K562 (cell line): ENCODE results near the gene DST. TPM values are rescaled to one million over a fixed set of nuclear protein-coding genes. Genes with fewer than 3 reads are reported as not detected.

ENCODE experiments used
- ATAC-seq: fragments of 200-7000 bp; cut with Tn5 transposase; 3 replicates; pipeline ENCODE4 v1.9.1; 2020; ENCODE audit warnings: moderate library complexity
- BruUV-seq: library from RNA; stranded (reverse); fragments of 400-500 nt; replicated peaks from 2 replicates; lab custom pipeline; 2021; lab: Mats Ljungman, UMichigan
- CTCF ChIA-PET: fragments of 300-600 bp; formaldehyde crosslinking; extraction: SDS; loops from one replicate; lab custom pipeline; 2021; ENCODE audit warnings: low intra/inter-chr PET ratio; lab: Yijun Ruan, JAX
- POLR2A ChIA-PET: fragments of 300-600, 350-650 bp; sonication (Branson Sonifier 250); formaldehyde crosslinking; extraction: SDS; loops from one replicate; lab custom pipeline; 2021; ENCODE audit warnings: antibody characterized with exemption, inconsistent platforms; lab: Yijun Ruan, JAX
- DNase-seq, 4 experiments: peaks; one replicate each; pipeline versions ENCODE4 v3.0.0 to v3.0.0-alpha.2; 2011 to 2018; ENCODE audit warnings: low spot score in 3 of 4, mixed read lengths in 3 of 4; ENCODE audit errors: extremely low read depth in 1 of 4
- FAIRE-seq: peaks from 2 replicates; lab custom pipeline; 2011; peaks lifted over from hg19 to GRCh38; lab: Jason Lieb, UNC
- H2AFZ ChIP-seq: 2 replicates; pipeline ENCODE4 v1.6.0; 2011; ENCODE audit warnings: low read depth, low read length, control low read depth, inconsistent platforms
- H3K27ac ChIP-seq: fragments of 200-600 bp; 3 replicates; pipeline ENCODE4 v1.8.0; 2011; ENCODE audit warnings: low read depth, mild to moderate bottlenecking, control low read depth, inconsistent platforms, low read length, moderate library complexity, mixed read lengths; ENCODE audit errors: extremely low read depth
- H3K27me3 ChIP-seq, 2 experiments: fragments of 300-600 bp in 1 of 2; 2 replicates in 1 of 2; 3 replicates in 1 of 2; pipeline versions ENCODE4 v1.6.0 to v1.8.0; 2011; ENCODE audit warnings: inconsistent platforms in 2 of 2, low read length in 2 of 2, mild to moderate bottlenecking in 1 of 2, mixed read lengths in 1 of 2, moderate library complexity in 1 of 2; ENCODE audit not compliant: control insufficient read depth in 2 of 2, insufficient read depth in 2 of 2
- H3K36me3 ChIP-seq: fragments of 300-600 bp; 3 replicates; pipeline ENCODE4 v1.8.0; 2011; ENCODE audit warnings: mild to moderate bottlenecking, low read length, inconsistent platforms; ENCODE audit not compliant: control insufficient read depth, insufficient read depth
- H3K4me1 ChIP-seq, 2 experiments: fragments of 200-600 bp in 1 of 2; replicated peaks in 1 of 2; 2 replicates in 1 of 2; 3 replicates in 1 of 2; pipeline versions ENCODE4 v1.5.1 to v1.8.0; 2011; ENCODE audit warnings: inconsistent platforms in 2 of 2, low read length in 2 of 2, mild to moderate bottlenecking in 1 of 2, mixed read lengths in 1 of 2, moderate library complexity in 1 of 2; ENCODE audit not compliant: control insufficient read depth in 2 of 2, insufficient read depth in 2 of 2
- H3K4me2 ChIP-seq: 2 replicates; pipeline ENCODE4 v1.6.1; 2011; ENCODE audit warnings: low read length, control low read depth, inconsistent platforms, mixed read lengths; ENCODE audit not compliant: insufficient read depth
- H3K4me3 ChIP-seq: fragments of 200-600 bp; sonication (generic), shearing (Covaris generic); 2 replicates; pipeline ENCODE4 v1.5.1; 2016; ENCODE audit warnings: control low read depth, inconsistent platforms
- H3K79me2 ChIP-seq: fragments of 200-600 bp; 3 replicates; pipeline ENCODE4 v1.8.0; 2011; ENCODE audit warnings: low read length, inconsistent platforms; ENCODE audit not compliant: control insufficient read depth, insufficient read depth
- H3K9ac ChIP-seq, 2 experiments: 2 replicates each; pipeline versions ENCODE4 v1.6.0 to v1.6.1; 2011; ENCODE audit warnings: low read depth in 2 of 2, low read length in 2 of 2, control low read depth in 1 of 2, inconsistent platforms in 1 of 2, mild to moderate bottlenecking in 1 of 2, mixed read lengths in 1 of 2; ENCODE audit not compliant: insufficient read depth in 1 of 2
- H3K9me1 ChIP-seq: one replicate; pipeline ENCODE4 v1.6.0; 2011; ENCODE audit warnings: inconsistent platforms, mild to moderate bottlenecking, low read length, moderate library complexity; ENCODE audit not compliant: control insufficient read depth, insufficient read depth
- H3K9me3 ChIP-seq: replicated peaks from 2 replicates; pipeline ENCODE4 v1.5.1; 2011; ENCODE audit warnings: low read depth, low read length, inconsistent platforms; ENCODE audit not compliant: control insufficient read depth, insufficient read depth
- H4K20me1 ChIP-seq: replicated peaks from 2 replicates; pipeline ENCODE4 v1.6.1; 2011; ENCODE audit warnings: low read length, inconsistent platforms, mixed read lengths; ENCODE audit not compliant: control insufficient read depth, insufficient read depth
- ASH1L ChIP-seq: fragments of 450-650 bp; IDR thresholded peaks from 2 replicates; pipeline ENCODE4 v1.6.1; 2018; ENCODE audit warnings: borderline replicate concordance, mild to moderate bottlenecking, low read depth; ENCODE audit not compliant: partially characterized antibody
- HDAC6 ChIP-seq: IDR thresholded peaks from 2 replicates; pipeline ENCODE4 v1.6.1; 2012; ENCODE audit warnings: low read depth, mild to moderate bottlenecking, control low read depth, inconsistent platforms, low read length, moderate library complexity
- HIVEP1 ChIP-seq: fragments of 250-450 bp; sonication (Bioruptor Pico); IDR thresholded peaks from 2 replicates; pipeline ENCODE4 v1.4.0; 2020; ENCODE audit warnings: mild to moderate bottlenecking
- HNRNPLL ChIP-seq: fragments of 200-400 bp; formaldehyde crosslinking; IDR thresholded peaks from 2 replicates; pipeline ENCODE4 v1.6.1; 2017; ENCODE audit warnings: low read length, low read depth, mild to moderate bottlenecking; ENCODE audit not compliant: poor library complexity, severe bottlenecking
- MAFK ChIP-seq: IDR thresholded peaks from 2 replicates; pipeline ENCODE4 v1.6.1; 2011; ENCODE audit warnings: low read length, improper control_type of control experiment
- SMARCA5 ChIP-seq: fragments of 450-650 bp; IDR thresholded peaks from 2 replicates; pipeline ENCODE4 v1.6.1; 2016
- STAT5A ChIP-seq: IDR thresholded peaks from 2 replicates; pipeline ENCODE4 v1.6.1; 2012; ENCODE audit warnings: low read length, inconsistent platforms, borderline replicate concordance
- YBX1 ChIP-seq: fragments of 450-650 bp; IDR thresholded peaks from 2 replicates; pipeline ENCODE4 v1.7.1; 2016; ENCODE audit warnings: mild to moderate bottlenecking
- WGBS: fragments of 100-300 bp; shearing (Covaris generic); methylation state at CpG from one replicate; pipeline ENCODE4 v1.1.6; 2016; ENCODE audit warnings: low coverage, mixed read lengths; ENCODE audit not compliant: insufficient coverage; ENCODE audit errors: missing lambda C conversion rate; 5-methylcytosine and 5-hydroxymethylcytosine counted together
- in situ Hi-C: fragments of 300-500 bp; cut with MboI; formaldehyde crosslinking; loops from 4 replicates; pipeline ENCODE4 v1.15.0; 2018; ENCODE audit warnings: inconsistent platforms, mixed read lengths
- intact Hi-C: fragments of 100-400 bp; cut with micrococcal nuclease; formaldehyde crosslinking; loops from 2 replicates; pipeline ENCODE4 v1.14.2; 2022
- polyA plus RNA-seq, 8 experiments: library from polyadenylated mRNA; depleted of rRNA in 4 of 8; stranded (reverse) in 5 of 8; unstranded in 3 of 8; fragments of >200 nt; fragmentation: Nextera tagmentation in 2 of 8; fragmentation: Illumina TruSeq in 1 of 8; extraction: Ambion mirVana in 2 of 8; extraction: Trizol in 1 of 8; gene quantifications; 2 replicates each; pipeline versions ENCODE4 v1.2.1 to v1.2.3, GENCODE V29; 2011 to 2014; ENCODE audit warnings: inconsistent platforms in 1 of 8, missing spikeins in 1 of 8
- total RNA-seq, 7 experiments: library from RNA; depleted of rRNA in 6 of 7; stranded (reverse); fragments of >200 nt in 6 of 7; fragmentation: Illumina TruSeq in 2 of 7; extraction: Trizol in 2 of 7; gene quantifications; 2 replicates each; pipeline versions ENCODE4 v1.2.1 to v1.2.3, GENCODE V29; 2011 to 2021; ENCODE audit warnings: low replicate concordance in 1 of 7
- TF ChIP-seq, protein P1 (sequence below), 2 experiments: fragments of 450-650 bp in 1 of 2; sonication (generic) in 1 of 2; formaldehyde crosslinking in 1 of 2; IDR thresholded peaks; 2 replicates each; pipeline versions ENCODE4 v1.7.1 to v1.9.0; 2016 to 2022; ENCODE audit warnings: inconsistent platforms in 1 of 2, mild to moderate bottlenecking in 1 of 2, missing genetic modification reagents in 1 of 2

The DST gene
- total and polyA plus RNA-seq, 9 of the 15 experiments (the other 6 are each of a cell fraction or from before 2014, with no cell fraction given): 5.2 to 21.9 (median 13.3) TPM

DNA sequence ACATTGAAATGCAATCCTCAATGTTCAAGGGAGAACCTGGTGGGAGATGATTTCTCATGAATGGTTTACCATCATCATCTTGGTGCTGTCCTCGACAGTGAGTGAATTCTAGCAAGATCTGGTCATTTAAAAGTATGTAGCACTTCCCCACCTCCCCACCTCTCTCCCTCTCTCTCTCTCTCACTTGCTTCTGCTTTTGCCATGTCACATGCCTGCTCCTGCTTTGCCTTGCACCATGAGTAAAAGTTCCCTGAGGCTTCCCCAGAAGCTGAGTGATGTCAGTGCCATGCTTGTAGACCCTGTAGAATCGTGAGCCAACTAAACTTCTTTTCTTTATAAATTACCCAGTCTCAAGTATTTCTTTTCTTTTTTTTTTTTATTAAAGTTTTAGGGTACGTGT is 60.5 kb downstream of the DST start (continued):
- TF ChIP-seq ASH1L (no peak), YBX1 (no peak)

DNA sequence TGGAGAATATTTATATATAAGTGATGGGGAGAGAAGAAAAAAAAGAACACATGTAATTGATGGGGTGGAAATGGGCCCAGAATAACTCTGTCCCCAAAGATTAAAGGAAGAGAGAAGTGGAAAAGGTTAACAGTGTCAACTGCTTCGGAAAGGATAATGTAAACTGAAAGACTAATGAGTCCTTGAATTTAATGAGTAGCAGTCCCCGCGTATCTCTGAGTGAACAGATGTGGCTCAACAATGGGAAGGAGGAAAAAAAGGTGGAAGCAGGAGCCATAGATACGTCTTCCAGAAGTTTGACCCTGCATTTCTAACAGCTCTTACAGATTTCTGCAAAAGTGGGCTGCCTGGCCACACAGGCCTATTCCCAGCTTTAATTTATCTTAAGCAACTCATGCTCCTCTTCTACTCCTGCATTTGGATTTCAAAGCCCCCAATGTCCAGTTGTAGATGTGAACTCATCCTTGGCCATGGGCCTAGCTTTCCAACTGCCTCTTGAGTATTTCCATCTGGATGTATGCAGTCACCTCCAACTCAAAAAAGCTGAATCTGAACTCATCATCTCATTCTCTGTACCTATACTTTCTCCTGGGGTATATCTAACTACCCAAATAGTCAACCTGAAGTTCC is 61.3 kb downstream of the DST start:
- BruUV-seq: no TSS peak
- POLR2A ChIA-PET: no interaction called here
- WGBS: 26% methylated on average over 4 of the region's 4 CpGs
- no peak for TF ChIP-seq STAT5A
- TF ChIP-seq MAFK: no peak
- no peak for TF ChIP-seq HDAC6
- no peak for TF ChIP-seq SMARCA5
- TF ChIP-seq HIVEP1 (CRISPR knock-in tag): no peak
- TF ChIP-seq, protein P1, sequence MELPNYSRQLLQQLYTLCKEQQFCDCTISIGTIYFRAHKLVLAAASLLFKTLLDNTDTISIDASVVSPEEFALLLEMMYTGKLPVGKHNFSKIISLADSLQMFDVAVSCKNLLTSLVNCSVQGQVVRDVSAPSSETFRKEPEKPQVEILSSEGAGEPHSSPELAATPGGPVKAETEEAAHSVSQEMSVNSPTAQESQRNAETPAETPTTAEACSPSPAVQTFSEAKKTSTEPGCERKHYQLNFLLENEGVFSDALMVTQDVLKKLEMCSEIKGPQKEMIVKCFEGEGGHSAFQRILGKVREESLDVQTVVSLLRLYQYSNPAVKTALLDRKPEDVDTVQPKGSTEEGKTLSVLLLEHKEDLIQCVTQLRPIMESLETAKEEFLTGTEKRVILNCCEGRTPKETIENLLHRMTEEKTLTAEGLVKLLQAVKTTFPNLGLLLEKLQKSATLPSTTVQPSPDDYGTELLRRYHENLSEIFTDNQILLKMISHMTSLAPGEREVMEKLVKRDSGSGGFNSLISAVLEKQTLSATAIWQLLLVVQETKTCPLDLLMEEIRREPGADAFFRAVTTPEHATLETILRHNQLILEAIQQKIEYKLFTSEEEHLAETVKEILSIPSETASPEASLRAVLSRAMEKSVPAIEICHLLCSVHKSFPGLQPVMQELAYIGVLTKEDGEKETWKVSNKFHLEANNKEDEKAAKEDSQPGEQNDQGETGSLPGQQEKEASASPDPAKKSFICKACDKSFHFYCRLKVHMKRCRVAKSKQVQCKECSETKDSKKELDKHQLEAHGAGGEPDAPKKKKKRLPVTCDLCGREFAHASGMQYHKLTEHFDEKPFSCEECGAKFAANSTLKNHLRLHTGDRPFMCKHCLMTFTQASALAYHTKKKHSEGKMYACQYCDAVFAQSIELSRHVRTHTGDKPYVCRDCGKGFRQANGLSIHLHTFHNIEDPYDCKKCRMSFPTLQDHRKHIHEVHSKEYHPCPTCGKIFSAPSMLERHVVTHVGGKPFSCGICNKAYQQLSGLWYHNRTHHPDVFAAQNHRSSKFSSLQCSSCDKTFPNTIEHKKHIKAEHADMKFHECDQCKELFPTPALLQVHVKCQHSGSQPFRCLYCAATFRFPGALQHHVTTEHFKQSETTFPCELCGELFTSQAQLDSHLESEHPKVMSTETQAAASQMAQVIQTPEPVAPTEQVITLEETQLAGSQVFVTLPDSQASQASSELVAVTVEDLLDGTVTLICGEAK (IDR thresholded peaks at IDR 0.05): no peak
- TF ChIP-seq, protein P1 (CRISPR knock-in tag; IDR thresholded peaks at IDR 0.05): no peak
- no peak for TF ChIP-seq HNRNPLL

More for the DNA sequence above, 61.3 kb downstream of the DST start:
- H3K9me3 ChIP-seq: no peaks in the 10 kb centered on the region
- no peak overlapping the region for H3K27ac ChIP-seq
- H3K4me3 ChIP-seq: no peak overlapping the region
- no peak overlapping the region for H3K9ac ChIP-seq
- H3K4me2 ChIP-seq: no peak overlapping the region
- H3K36me3 ChIP-seq: no peaks in the 10 kb centered on the region
- ATAC-seq (no peak), DNase-seq (no peak), FAIRE-seq (no peak)
- intact Hi-C loops: no loop called here
- no peaks in the 10 kb centered on the region for H4K20me1 ChIP-seq
- no peaks in the 10 kb centered on the region for H3K4me1 ChIP-seq
- H3K9me1 ChIP-seq: no peaks in the 10 kb centered on the region
- H3K79me2 ChIP-seq: no peaks in the 10 kb centered on the region
- no peaks in the 10 kb centered on the region for H3K27me3 ChIP-seq
- CTCF ChIA-PET: no interaction called here
- in situ Hi-C loops: loop anchor here (25.0 kb wide), 1 partner anchor 694 kb away; the partner anchor contains the start of gene BMP5
- no peak overlapping the region for H2AFZ ChIP-seq
